Stimulated activated CD8-positive, alpha-beta memory T cell treated with anti-CD3 and anti-CD28 coated beads, Interleukin-12 subunit alpha, Interleukin-12 subunit beta, amount 100 ng/mL, for 4 hours (primary cell): ENCODE measurements around the gene MCM6.

Experiments
- DNase-seq: peaks from one replicate; pipeline ENCODE4 v3.0.0-alpha.2; 2020; ENCODE audit warnings: low read depth

MCM6 gene

DNA sequence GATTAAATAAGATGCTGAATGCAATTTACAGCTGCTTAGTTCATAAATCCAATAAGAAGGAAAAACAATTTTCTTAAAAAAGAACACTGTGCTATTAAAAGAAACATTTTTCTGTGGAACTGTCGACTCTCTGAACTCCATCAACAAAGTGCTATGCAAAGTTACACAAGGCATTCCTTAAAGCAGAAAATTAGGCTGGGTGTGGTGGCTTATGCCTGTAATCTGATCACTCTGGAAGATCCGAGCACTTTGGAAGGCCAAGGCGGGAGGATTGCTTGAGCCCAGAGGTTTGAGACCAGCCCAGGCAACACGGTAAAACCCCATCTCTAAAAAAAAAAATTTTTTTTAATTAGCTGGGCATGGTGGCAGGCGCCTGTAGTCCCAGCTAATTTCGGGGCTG, 13.0 kb downstream of the MCM6 start:
- no peak for DNase-seq

- no peak for DNase-seq
These were observed 13.5 kb downstream of the MCM6 start for GRCh38 chr2:135862718-135863117.

DNA sequence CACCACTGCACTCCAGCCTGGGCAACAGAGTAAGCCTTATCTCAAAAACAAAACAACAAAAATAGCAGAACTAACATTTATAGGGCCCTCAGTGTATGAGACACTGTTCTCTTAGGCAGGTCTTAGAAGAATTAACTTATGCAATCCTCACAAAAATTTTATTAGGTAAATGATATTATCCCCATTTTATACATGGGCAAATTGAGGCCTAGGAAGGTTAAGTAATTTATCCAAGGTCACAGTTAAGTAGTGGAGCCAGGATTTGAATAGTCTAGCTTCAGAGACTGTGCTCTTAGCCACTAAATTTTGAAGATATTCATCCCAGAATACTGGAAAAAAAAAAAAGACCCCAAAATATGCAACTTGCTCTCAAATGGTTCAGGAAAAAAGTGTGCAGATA, 22.8 kb downstream of the MCM6 start:
- no peak for DNase-seq

- DNase-seq = no peak
These were observed 24.4 kb downstream of the MCM6 start for GRCh38 chr2:135851858-135852257.

DNA sequence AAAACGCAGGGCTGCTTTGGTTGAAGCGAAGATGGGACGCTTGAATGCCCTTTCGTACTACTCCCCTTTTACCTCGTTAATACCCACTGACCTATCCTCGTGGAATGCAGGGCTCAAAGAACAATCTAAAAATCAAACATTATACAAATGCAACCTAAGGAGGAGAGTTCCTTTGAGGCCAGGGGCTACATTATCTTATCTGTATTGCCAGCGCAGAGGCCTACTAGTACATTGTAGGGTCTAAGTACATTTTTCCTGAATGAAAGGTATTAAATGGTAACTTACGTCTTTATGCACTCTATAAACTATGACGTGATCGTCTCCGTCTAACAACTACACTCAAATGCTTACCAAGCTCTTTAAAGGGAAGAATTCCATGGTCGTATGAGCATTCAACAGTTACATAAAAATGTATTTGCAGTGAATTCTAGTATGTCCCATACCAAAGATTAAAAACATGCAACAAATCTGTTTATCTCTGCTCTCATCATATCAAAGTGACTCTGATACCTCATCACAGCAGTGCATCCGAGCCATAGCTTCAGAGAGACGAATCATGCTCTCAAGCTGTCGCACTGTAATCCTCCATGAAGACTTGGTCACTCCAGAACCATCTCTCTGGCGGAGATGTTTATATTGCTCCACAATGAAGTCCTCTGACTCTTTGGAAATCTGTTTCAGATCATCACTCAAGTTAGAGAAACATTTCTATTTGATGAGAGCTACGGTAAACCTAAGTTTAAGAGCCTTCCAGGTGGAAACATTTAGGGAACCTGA, 25.2 kb downstream of the MCM6 start:
- no peak for DNase-seq

- DNase-seq = no peak
These were observed 27.2 kb downstream of the MCM6 start for GRCh38 chr2:135849087-135849486.

DNA sequence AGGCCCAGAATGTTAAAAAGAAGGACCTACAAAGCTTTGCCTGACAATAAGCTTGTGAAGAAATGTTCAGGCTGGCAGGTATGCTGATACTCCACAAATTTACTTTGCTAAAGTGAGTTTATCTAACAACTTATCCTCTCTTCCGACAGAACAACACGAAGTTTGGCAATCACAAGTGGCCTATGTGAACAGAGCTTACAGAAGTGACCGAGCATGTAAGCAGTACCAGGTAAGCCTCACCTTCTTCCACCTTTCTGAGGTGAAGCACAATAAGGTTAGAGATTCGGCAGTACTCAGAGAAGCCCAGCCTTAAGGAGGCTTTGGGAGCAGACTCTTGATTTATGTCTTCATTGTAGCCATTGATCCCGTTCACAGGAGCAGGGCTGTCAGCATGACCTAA, 30.2 kb downstream of the MCM6 start:
- no peak for DNase-seq

GRCh38 chr2:135845257-135845656, 31.0 kb downstream of the MCM6 start:
- no peak for DNase-seq

DNA sequence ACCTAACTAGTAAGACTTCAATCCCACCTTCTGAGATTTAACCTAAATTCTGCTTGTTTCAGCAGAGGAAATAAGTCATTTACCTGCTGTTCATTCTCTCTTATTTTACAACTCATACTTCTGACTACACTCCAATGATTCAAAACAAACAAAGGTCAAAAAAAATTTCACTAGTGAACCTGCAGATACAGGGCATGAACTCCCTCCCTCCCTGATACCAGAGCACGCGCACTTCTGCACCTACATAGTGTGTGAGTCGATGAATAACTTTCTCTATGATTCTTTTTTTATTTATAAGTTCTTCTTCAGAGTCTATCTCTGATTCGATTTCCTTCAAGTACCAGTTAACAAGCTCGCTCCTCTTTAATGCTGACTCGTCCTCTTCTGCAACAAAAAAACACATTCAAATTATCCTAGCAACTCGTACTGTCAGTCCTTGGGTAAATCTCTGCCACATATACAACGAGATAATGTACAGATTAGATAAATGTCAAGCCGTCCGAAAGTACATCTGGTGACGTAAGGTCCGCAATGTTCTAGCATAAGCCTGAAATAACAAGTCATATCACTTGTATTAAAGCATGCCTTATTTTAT, 31.8 kb downstream of the MCM6 start:
- DNase-seq = no peak

DNA sequence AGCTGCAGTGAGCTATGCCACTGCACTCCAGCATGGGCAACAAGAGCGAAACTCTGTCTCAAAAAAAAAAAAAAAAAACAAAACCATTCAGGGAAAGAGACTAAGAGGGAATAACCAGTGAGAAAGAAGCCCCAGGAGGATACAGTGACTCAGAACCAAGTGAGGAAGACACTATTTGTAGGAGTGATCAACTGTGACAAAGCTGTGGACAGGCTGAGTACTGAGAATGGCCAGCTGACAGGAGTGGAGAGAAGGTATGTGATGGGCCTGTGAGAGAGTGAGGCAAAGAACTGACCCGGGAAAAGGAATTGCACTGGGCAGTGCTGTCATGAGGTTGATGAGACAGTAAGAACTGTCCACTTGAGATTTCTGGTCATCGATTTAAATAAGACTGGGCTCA, 32.6 kb downstream of the MCM6 start:
- DNase-seq = no peak

- no peak for DNase-seq
These were observed 35.6 kb downstream of the MCM6 start for GRCh38 chr2:135840601-135841000.

- DNase-seq = no peak
These were observed 36.5 kb downstream of the MCM6 start for GRCh38 chr2:135839713-135840112.

DNA sequence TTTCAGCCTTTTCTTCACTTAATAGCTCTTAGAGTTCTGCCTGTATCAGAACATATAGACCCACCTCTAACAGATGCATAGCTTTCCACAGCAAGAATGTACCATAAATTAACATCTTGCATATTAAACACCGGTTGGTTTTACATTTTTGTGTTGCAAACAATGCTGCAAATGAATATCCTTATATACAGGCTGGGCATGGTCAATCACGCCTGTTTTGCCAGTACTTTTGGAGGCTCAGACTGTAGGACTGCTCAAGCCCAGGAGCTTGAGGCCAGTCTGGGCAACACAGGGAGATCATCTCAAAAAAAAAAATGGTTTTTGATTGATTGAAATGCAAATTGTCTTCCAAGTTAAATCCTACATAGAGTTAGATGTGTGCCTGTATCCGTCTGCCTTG, 37.7 kb downstream of the MCM6 start:
- DNase-seq = no peak

DNA sequence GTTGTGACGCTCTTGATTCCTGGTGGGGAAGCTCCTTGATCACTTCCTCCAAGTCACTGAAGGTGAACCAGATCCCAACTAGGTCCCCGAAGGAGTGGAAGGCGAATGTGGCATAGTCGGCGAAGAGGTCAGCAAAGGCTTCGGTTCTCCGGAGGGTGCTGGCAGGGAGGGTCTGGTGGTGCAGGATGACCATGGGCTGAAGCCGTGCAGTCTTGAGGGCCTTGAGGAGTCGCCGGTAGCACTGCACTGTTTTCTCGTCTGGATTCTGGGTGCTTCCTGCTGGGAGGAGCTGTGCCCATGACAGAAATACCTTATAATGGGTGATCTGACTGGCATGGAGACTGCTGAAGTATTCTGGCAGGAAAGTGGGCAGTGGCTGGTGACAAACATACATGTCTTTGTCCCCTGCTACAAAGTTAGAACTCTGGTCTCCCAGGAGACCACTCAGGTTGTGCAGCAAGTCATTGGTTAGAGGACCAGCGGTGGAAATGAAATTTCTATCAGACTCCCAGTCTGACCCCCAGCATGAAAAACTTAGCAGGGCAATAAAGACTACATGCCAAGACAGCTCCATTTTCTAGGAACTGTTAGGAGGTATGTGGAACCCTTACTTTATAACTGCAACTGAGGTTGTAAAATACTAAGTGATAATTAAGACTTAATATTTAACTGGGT, 39.5 kb downstream of the MCM6 start, which contains the start of gene LCT:
TSS of gene LCT (minus strand) at position 589 of the 675 bp plus-strand sequence. CDS start at position 574, 15 bp downstream.
- no peak for DNase-seq

DNA sequence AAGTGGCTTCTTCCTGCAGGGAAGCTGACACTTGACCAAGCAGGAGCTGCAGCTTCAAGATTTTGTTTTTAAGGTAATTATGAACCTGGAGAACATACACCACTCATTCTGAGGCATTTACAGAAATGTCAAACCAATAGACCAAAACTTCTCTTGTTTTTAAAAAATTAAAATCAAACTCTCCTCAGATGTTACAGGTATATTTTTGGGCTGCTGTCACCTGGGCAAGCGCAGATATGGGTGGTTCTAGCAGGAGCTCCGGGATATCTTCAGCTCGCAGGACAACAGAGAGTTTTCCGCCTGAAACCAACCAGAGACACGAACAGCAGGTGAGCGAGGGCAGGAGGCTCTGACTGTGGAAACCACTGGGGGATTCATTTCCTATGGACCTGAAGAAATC, 43.4 kb downstream of the MCM6 start:
- no peak for DNase-seq

- DNase-seq = no peak
These were observed 44.9 kb downstream of the MCM6 start for GRCh38 chr2:135831180-135831812.

GRCh38 chr2:135829378-135830135, 46.7 kb downstream of the MCM6 start:
- DNase-seq = no peak

DNA sequence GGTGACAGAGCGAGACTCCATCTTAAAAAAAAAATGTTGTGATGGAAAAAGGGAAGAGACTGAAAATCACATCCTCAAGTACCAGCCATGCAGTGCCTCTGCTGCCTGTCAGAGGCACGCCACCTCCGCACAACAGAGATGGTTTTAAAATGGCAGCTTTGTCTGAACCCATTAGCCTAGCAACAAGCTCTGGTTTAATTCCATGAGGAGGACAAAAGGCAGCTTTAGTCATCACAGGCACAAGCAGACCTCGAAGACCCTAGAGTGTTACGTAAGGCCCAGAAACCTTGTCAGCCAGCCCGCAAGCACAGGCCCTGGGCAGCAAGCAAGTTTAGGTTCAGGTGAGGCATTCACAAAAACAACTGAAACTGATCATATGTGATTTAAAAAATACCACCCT, 49.7 kb downstream of the MCM6 start:
- DNase-seq = no peak

GRCh38 chr2:135825550-135826176, 50.6 kb downstream of the MCM6 start:
- no peak for DNase-seq

DNA sequence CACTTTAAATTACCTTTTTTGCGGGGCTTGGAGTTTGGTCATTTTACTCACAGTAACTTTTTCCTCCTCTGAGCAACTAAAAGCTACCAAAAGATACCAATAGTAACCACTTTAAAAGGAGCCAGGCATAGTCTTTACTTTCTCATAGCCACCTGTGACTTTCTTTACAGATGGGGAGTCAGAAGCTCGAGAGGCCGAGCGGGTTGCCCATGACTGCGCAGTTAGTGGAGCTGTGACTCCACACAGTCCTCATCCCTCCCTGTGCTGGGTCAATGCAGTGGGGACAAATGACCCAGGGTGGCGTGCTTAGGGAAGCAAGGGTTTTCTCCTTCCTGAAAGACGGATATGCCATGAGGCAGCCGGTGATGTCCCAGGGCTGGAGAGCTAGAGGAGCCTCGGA, 51.1 kb downstream of the MCM6 start:
- DNase-seq = no peak

DNA sequence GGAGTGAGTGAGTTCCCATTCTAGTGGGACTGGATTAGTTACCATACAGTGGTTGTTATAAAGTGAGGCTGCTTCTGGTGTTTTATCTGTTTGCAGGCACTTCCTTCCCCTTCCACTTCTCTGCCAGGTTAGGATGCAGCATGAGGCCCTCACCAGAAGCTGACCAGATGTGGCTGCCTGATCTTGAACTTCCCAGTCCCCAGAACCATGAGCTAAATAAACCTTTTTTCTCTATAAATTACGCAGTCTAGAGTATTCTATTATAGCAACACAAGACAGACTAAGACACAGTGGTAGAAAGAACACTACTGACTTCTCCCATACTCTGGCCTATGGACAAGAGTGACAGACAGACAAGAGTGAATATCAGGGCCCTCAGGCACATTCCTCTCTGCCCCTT, 53.4 kb downstream of the MCM6 start:
- DNase-seq = no peak

DNA sequence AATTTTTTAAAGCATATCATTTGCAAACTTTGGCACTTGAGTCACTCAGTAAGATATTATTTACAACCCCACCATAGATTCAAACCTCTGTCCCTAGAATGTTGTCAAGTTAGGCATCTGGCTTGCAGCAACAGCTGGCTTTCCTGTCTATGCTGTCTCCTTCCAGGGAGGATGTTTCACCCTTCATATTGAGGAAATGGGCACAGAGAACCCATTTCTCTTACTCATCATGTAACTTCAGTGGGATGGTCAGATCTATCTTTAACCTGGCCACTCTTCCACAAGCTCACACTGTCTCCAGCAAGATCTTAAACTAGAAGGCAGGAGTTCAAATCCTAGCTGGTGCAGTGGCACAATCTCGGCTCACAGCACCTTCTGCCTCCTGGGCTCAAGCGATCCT, 55.1 kb downstream of the MCM6 start:
- no peak for DNase-seq
